Activated CD4-positive, alpha-beta T cell treated with anti-CD3 and anti-CD28 coated beads, Interleukin-2, amount 10 ng/mL, durations not matched to agents 7 days and 5 days (primary cell): ENCODE results near the gene TTC28. TPM values are rescaled to one million over a fixed set of nuclear protein-coding genes. Genes with fewer than 3 reads are reported as not detected.
"Not testable (repeated sequence)": the region's sequence is repeated elsewhere in the genome, so short reads cannot be mapped to it uniquely, and the experiment has no call there.

Experiments
- CTCF ChIA-PET: fragments of 350-600 bp; sonication (Branson Sonifier 250); formaldehyde crosslinking; loops from one replicate; lab custom pipeline; 2021; ENCODE audit warnings: antibody characterized with exemption; lab: Charles Lee
- POLR2A ChIA-PET: fragments of 350-600 bp; sonication (Branson Sonifier 250); formaldehyde crosslinking; loops from one replicate; lab custom pipeline; 2021; ENCODE audit warnings: antibody characterized with exemption; lab: Charles Lee
- DNase-seq: peaks from one replicate; pipeline ENCODE4 v3.0.0-alpha.2; 2020
- H3K27ac Mint-ChIP-seq: one replicate; pipeline ENCODE4 v1.8.0; 2021; ENCODE audit warnings: mild to moderate bottlenecking, moderate library complexity, mixed read lengths
- H3K27me3 Mint-ChIP-seq: one replicate; pipeline ENCODE4 v1.8.0; 2021; ENCODE audit warnings: mixed read lengths
- H3K36me3 Mint-ChIP-seq: one replicate; pipeline ENCODE4 v1.8.0; 2021; ENCODE audit warnings: low read depth, mixed read lengths
- H3K4me1 Mint-ChIP-seq: one replicate; pipeline ENCODE4 v1.8.0; 2021; ENCODE audit warnings: mixed read lengths
- H3K4me3 Mint-ChIP-seq: one replicate; pipeline ENCODE4 v1.8.0; 2021; ENCODE audit warnings: mild to moderate bottlenecking, moderate library complexity, mixed read lengths
- H3K9me3 Mint-ChIP-seq: one replicate; pipeline ENCODE4 v1.8.0; 2021; ENCODE audit warnings: mixed read lengths
- total RNA-seq, 2 experiments: library from RNA; stranded (reverse); gene quantifications; one replicate each; pipeline ENCODE4 v1.2.3, GENCODE V29; 2021

The TTC28 gene
- total RNA-seq, 2 experiments from 2014 or later: 0.74 to 1.2 TPM

- ChIA-PET CTCF (no interaction called here), POLR2A (no interaction called here)
- Mint-ChIP-seq H3K27ac (no peak overlapping the region), H3K36me3 (no peaks in the 10 kb centered on the region), H3K27me3 (peaks cover 5% of the 10 kb centered on the region), H3K9me3 (no peaks in the 10 kb centered on the region), H3K4me1 (no peaks in the 10 kb centered on the region), H3K4me3 (no peak overlapping the region)
- no peak for DNase-seq
Measured at GRCh38 chr22:28183078-28183860, 496.4 kb downstream of the TTC28 start.

GRCh38 chr22:28180804-28181731 is 498.6 kb downstream of the TTC28 start:
- peaks cover 5% of the 10 kb centered on the region for H3K27me3 Mint-ChIP-seq
- H3K4me1 Mint-ChIP-seq: no peaks in the 10 kb centered on the region
- ChIA-PET POLR2A (no interaction called here), CTCF (no interaction called here)
- H3K27ac Mint-ChIP-seq: no peak overlapping the region
- no peaks in the 10 kb centered on the region for H3K36me3 Mint-ChIP-seq
- no peaks in the 10 kb centered on the region for H3K9me3 Mint-ChIP-seq
- no peak overlapping the region for H3K4me3 Mint-ChIP-seq
- no peak for DNase-seq

GRCh38 chr22:28179392-28179791 is 500.2 kb downstream of the TTC28 start:
- no peak for DNase-seq
- H3K27ac Mint-ChIP-seq: no peak overlapping the region
- H3K9me3 Mint-ChIP-seq: no peaks in the 10 kb centered on the region
- ChIA-PET CTCF (no interaction called here), POLR2A (no interaction called here)
- no peak overlapping the region for H3K4me3 Mint-ChIP-seq
- no peaks in the 10 kb centered on the region for H3K36me3 Mint-ChIP-seq
- H3K4me1 Mint-ChIP-seq: no peaks in the 10 kb centered on the region
- H3K27me3 Mint-ChIP-seq: peaks cover 2% of the 10 kb centered on the region

- ChIA-PET CTCF (no interaction called here), POLR2A (no interaction called here)
- no peaks in the 10 kb centered on the region for H3K4me1 Mint-ChIP-seq
- H3K27me3 Mint-ChIP-seq: no peaks in the 10 kb centered on the region
- no peak overlapping the region for H3K27ac Mint-ChIP-seq
- H3K4me3 Mint-ChIP-seq: no peak overlapping the region
- DNase-seq: no peak
- no peaks in the 10 kb centered on the region for H3K9me3 Mint-ChIP-seq
- no peaks in the 10 kb centered on the region for H3K36me3 Mint-ChIP-seq
Measured at GRCh38 chr22:28175730-28176492, 503.7 kb downstream of the TTC28 start.

GRCh38 chr22:28174509-28174908 is 505.1 kb downstream of the TTC28 start:
- POLR2A ChIA-PET: no interaction called here
- no peaks in the 10 kb centered on the region for H3K4me1 Mint-ChIP-seq
- no peaks in the 10 kb centered on the region for H3K27me3 Mint-ChIP-seq
- H3K27ac Mint-ChIP-seq: no peak overlapping the region
- DNase-seq: no peak
- H3K9me3 Mint-ChIP-seq: no peaks in the 10 kb centered on the region
- CTCF ChIA-PET: interaction anchor here (1.1 kb wide), 1 partner anchor 28 kb away, joined by 3 read pairs; no protein-coding TSS in a partner anchor
- no peak overlapping the region for H3K4me3 Mint-ChIP-seq
- H3K36me3 Mint-ChIP-seq: no peaks in the 10 kb centered on the region

GRCh38 chr22:28172892-28173670 is 506.6 kb downstream of the TTC28 start:
- Mint-ChIP-seq H3K9me3 (no peaks in the 10 kb centered on the region), H3K36me3 (no peaks in the 10 kb centered on the region), H3K4me3 (no peak overlapping the region), H3K27me3 (no peaks in the 10 kb centered on the region), H3K4me1 (no peaks in the 10 kb centered on the region), H3K27ac (no peak overlapping the region)
- ChIA-PET CTCF (no interaction called here), POLR2A (no interaction called here)
- no peak for DNase-seq

- DNase-seq: no peak
- Mint-ChIP-seq H3K4me1 (no peaks in the 10 kb centered on the region), H3K27me3 (no peaks in the 10 kb centered on the region), H3K27ac (no peak overlapping the region), H3K36me3 (no peaks in the 10 kb centered on the region), H3K4me3 (no peak overlapping the region), H3K9me3 (no peaks in the 10 kb centered on the region)
- ChIA-PET CTCF (no interaction called here), POLR2A (no interaction called here)
Measured at GRCh38 chr22:28171712-28172111, 507.9 kb downstream of the TTC28 start.

- no peak overlapping the region for H3K4me3 Mint-ChIP-seq
- H3K27me3 Mint-ChIP-seq: peaks cover 4% of the 10 kb centered on the region
- ChIA-PET CTCF (no interaction called here), POLR2A (no interaction called here)
- H3K9me3 Mint-ChIP-seq: no peaks in the 10 kb centered on the region
- no peaks in the 10 kb centered on the region for H3K36me3 Mint-ChIP-seq
- no peak overlapping the region for H3K27ac Mint-ChIP-seq
- H3K4me1 Mint-ChIP-seq: no peaks in the 10 kb centered on the region
- DNase-seq: no peak
Measured at GRCh38 chr22:28171115-28171514, 508.5 kb downstream of the TTC28 start.

GRCh38 chr22:28169314-28169713 is 510.3 kb downstream of the TTC28 start:
- H3K36me3 Mint-ChIP-seq, H3K9me3 Mint-ChIP-seq, H3K4me1 Mint-ChIP-seq, H3K27ac Mint-ChIP-seq, CTCF ChIA-PET, H3K4me3 Mint-ChIP-seq, DNase-seq, POLR2A ChIA-PET, H3K27me3 Mint-ChIP-seq: not testable (repeated sequence)

GRCh38 chr22:28155808-28156207 is 523.8 kb downstream of the TTC28 start:
- Mint-ChIP-seq H3K36me3 (no peaks in the 10 kb centered on the region), H3K4me1 (no peaks in the 10 kb centered on the region), H3K4me3 (no peak overlapping the region), H3K27me3 (no peaks in the 10 kb centered on the region), H3K9me3 (peaks cover 5% of the 10 kb centered on the region), H3K27ac (no peak overlapping the region)
- POLR2A ChIA-PET: no interaction called here
- DNase-seq: no peak
- CTCF ChIA-PET: no interaction called here

GRCh38 chr22:28154861-28155260 is 524.8 kb downstream of the TTC28 start:
- ChIA-PET CTCF (interaction anchor here (0.5 kb wide), 1 partner anchor 223 kb away, joined by 3 read pairs; no protein-coding TSS in a partner anchor), POLR2A (no interaction called here)
- H3K27ac Mint-ChIP-seq: no peak overlapping the region
- no peaks in the 10 kb centered on the region for H3K36me3 Mint-ChIP-seq
- no peak overlapping the region for H3K4me3 Mint-ChIP-seq
- H3K9me3 Mint-ChIP-seq: peaks cover 5% of the 10 kb centered on the region
- DNase-seq: no peak
- H3K4me1 Mint-ChIP-seq: no peaks in the 10 kb centered on the region
- no peaks in the 10 kb centered on the region for H3K27me3 Mint-ChIP-seq

- ChIA-PET POLR2A (no interaction called here), CTCF (no interaction called here)
- no peaks in the 10 kb centered on the region for H3K4me1 Mint-ChIP-seq
- no peaks in the 10 kb centered on the region for H3K9me3 Mint-ChIP-seq
- no peaks in the 10 kb centered on the region for H3K36me3 Mint-ChIP-seq
- H3K27me3 Mint-ChIP-seq: no peaks in the 10 kb centered on the region
- no peak overlapping the region for H3K4me3 Mint-ChIP-seq
- H3K27ac Mint-ChIP-seq: no peak overlapping the region
- no peak for DNase-seq
Measured at GRCh38 chr22:28151151-28151816, 528.4 kb downstream of the TTC28 start.
